ENCODE data around the gene BTBD1. TPM values are rescaled to one million over a fixed set of nuclear protein-coding genes. Genes with fewer than 3 reads are reported as not detected.

Gene BTBD1
- polyA plus RNA-seq, 2 of the 4 experiments (the other 2 are of a cell fraction) = 53.1 to 95.8 TPM

- Histone ChIP-seq H3K4me3 (no peak overlapping the region), H3K4me2 (peak overlapping the region; percentile 94), H3K4me1 (peaks cover 26% of the 10 kb centered on the region), H3K9me3 (no peaks in the 10 kb centered on the region), H3K27ac (peak overlapping the region in 1 of 2 experiments; percentile 92; a peak in 1 of 6 replicates)
- ATAC-seq = no peak
- POLR2A ChIA-PET = interaction anchor here (1.2 to 2.6 kb wide), 4 partner anchors 10 to 196 kb away, joined by 3 to 16 read pairs (median 8); partner anchors contain the start of gene RAMAC
- CTCF ChIA-PET = interaction anchor here (0.6 to 5.4 kb wide), 11 partner anchors 9 to 482 kb away, joined by 3 to 60 read pairs (median 8); partner anchors contain the start of genes RAMAC and RPS17
- TF ChIP-seq HOXA7 (CRISPR knock-in tag; IDR thresholded peaks at IDR 0.05) (no peak), SREBF2 (IDR thresholded peaks at IDR 0.05) (no peak), MAZ (IDR thresholded peaks at IDR 0.05; ENCODE audit: borderline replicate concordance, low read depth, low read length) (no peak), TFCP2L1 (CRISPR knock-in tag; IDR thresholded peaks at IDR 0.05) (no peak), SMC3 (IDR thresholded peaks at IDR 0.05) (no peak), CHD4 (IDR thresholded peaks at IDR 0.05; ENCODE audit: borderline replicate concordance) (no peak)
- 94% methylated on average over 6 of the region's 6 CpGs for WGBS (ENCODE audit: missing lambda C conversion rate)
- no peak for FAIRE-seq
- DNase-seq (ENCODE audit: low read depth in 1 of 2, low spot score in 1 of 2) = no peak
These were observed 54.4 kb downstream of the BTBD1 start for GRCh38 chr15:83012636-83013035.

GRCh38 chr15:83012076-83012426 is 55.0 kb downstream of the BTBD1 start:
- Histone ChIP-seq H3K4me1 (peaks cover 26% of the 10 kb centered on the region), H3K27ac (peak overlapping the region; percentile 78 to 92), H3K4me2 (peak overlapping the region; percentile 94), H3K9me3 (no peaks in the 10 kb centered on the region), H3K4me3 (peak overlapping the region; percentile 72)
- 80% methylated on average over 9 of the region's 9 CpGs for whole genome bisulfite sequencing (ENCODE audit: missing lambda C conversion rate)
- TF ChIP-seq HOXB13 (CRISPR knock-in tag; IDR thresholded peaks at IDR 0.05; ENCODE audit: low read depth) (no peak), RCOR1 (IDR thresholded peaks at IDR 0.05; ENCODE audit: low read depth, low read length) (no peak), EP300 (IDR thresholded peaks at IDR 0.05) (no peak), HEYL (CRISPR knock-in tag; IDR thresholded peaks at IDR 0.05) (no peak), POLR2AphosphoS2 (conservative IDR thresholded peaks at IDR 0.05; ENCODE audit: low read length) (no peak), JUN (IDR thresholded peaks at IDR 0.05) (no peak), HES2 (IDR thresholded peaks at IDR 0.05) (no peak), EHF (CRISPR knock-in tag; IDR thresholded peaks at IDR 0.05) (no peak), BCL3 (IDR thresholded peaks at IDR 0.05) (no peak)
- no peak for DNase-seq (ENCODE audit: low read depth in 1 of 2, low spot score in 1 of 2)
- ChIA-PET POLR2A (interaction anchor here (0.6 to 2.6 kb wide), 10 partner anchors 10 to 471 kb away, joined by 3 to 16 read pairs (median 4); partner anchors contain the start of genes BTBD1, RAMAC and RPS17), CTCF (interaction anchor here (0.7 to 5.4 kb wide), 30 partner anchors 9 to 632 kb away, joined by 3 to 60 read pairs (median 6); partner anchors contain the start of genes BTBD1, RAMAC and RPS17)
- ATAC-seq = 0 out of 6 replicates have a peak, but pooled peaks of 1 of the 2 experiments have one; percentile 1
- no peak for FAIRE-seq

DNA sequence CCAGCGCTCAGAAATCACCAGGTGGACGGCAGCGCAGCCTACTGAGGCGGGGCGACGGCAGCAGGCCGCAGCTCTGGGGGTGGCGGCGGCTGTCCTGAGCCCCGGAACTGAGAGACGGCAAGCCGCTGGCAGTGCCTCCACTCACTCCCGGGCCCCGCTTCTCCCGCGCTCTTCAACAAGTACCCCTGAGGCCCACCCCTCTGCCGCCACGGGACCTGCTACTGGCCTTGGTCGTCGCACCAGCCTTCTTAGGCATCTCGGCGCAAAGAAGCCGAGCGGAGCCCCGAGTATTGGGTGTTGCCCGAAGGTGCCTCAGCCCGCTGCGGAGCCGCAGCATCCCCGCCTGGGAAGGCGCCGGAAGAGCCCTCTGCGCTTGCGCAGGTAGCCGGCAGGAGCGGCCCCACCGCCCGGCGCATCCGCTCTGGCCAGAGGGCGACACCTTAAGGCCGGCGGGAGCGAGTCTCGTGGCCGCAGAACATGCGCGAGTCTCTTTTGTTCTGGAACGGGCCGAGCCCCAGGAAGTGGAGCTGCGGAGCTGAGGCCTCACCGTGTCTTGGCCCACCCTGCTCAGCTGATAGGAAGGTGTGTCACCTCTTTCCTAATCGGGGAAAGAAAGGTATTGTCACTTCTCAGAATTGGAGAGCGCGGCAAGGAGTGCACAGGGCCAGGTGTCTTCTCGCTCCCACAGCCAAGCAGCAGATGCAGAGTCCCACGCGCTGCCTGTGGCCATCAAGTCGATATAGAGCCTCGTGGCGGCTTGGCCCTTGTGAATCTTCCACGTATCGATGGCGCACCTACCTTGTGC is 55.6 kb downstream of the BTBD1 start, which contains the start of gene C15orf40:
Gene C15orf40, minus strand, starts transcription at position 369 of the 805 bp plus-strand sequence. Its CDS starts 32 bp downstream, at position 337.
- ATAC-seq (peak; percentile 93 to 96), DNase-seq (ENCODE audit: low read depth in 1 of 2, low spot score in 1 of 2) (peak; percentile 94 to 95), FAIRE-seq (no peak)
- H3K27ac ChIP-seq = peak within 1 kb of the TSS; percentile 78 to 92
- no peaks in the 10 kb centered on the region for H3K9me3 ChIP-seq
- H3K4me1 ChIP-seq = peaks cover 26% of the 10 kb centered on the region
- CTCF ChIA-PET = interaction anchor here (0.6 to 5.4 kb wide), 47 partner anchors 8 to 631 kb away, joined by 3 to 60 read pairs (median 4); partner anchors contain the start of genes BTBD1, RAMAC, RPS17 and SH3GL3
- WGBS (ENCODE audit: missing lambda C conversion rate) = 8% methylated on average over 60 of the region's 64 CpGs
- POLR2A ChIA-PET = interaction anchor here (0.6 to 2.6 kb wide), 11 partner anchors 11 to 471 kb away, joined by 3 to 16 read pairs (median 4); partner anchors contain the start of genes BTBD1, RAMAC and RPS17
- peak within 1 kb of the TSS; percentile 94 for H3K4me2 ChIP-seq
- H3K4me3 ChIP-seq = peak within 1 kb of the TSS; percentile 72
- peak; percentile 82 to 95; a peak in 4 of 5 replicates for TF ChIP-seq JUN (IDR thresholded peaks at IDR 0.05)
- TF ChIP-seq, protein P1, sequence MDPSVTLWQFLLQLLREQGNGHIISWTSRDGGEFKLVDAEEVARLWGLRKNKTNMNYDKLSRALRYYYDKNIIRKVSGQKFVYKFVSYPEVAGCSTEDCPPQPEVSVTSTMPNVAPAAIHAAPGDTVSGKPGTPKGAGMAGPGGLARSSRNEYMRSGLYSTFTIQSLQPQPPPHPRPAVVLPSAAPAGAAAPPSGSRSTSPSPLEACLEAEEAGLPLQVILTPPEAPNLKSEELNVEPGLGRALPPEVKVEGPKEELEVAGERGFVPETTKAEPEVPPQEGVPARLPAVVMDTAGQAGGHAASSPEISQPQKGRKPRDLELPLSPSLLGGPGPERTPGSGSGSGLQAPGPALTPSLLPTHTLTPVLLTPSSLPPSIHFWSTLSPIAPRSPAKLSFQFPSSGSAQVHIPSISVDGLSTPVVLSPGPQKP (IDR thresholded peaks at IDR 0.05; ENCODE audit: low read depth, low read length) = no peak
- TF ChIP-seq BCL3 (IDR thresholded peaks at IDR 0.05) = peak; percentile 90
- peak in 1 of 2 experiments; percentile 33; a peak in 1 of 5 replicates for TF ChIP-seq RAD21 (conservative IDR thresholded peaks at IDR 0.05 in 1 of 2, IDR thresholded peaks at IDR 0.05 in 1 of 2)
- TF ChIP-seq MAX (IDR thresholded peaks at IDR 0.05) = peak; percentile 99
- TF ChIP-seq HES2 (IDR thresholded peaks at IDR 0.05) = no peak
- no peak for TF ChIP-seq EHMT2 (IDR thresholded peaks at IDR 0.05; ENCODE audit: low read depth)
- TF ChIP-seq HDAC2 (IDR thresholded peaks at IDR 0.05) = no peak
- no peak for TF ChIP-seq MAFK (IDR thresholded peaks at IDR 0.05; ENCODE audit: partially characterized antibody)
- no peak for TF ChIP-seq ZSCAN20 (CRISPR knock-in tag; IDR thresholded peaks at IDR 0.05)
- TF ChIP-seq, protein P2, sequence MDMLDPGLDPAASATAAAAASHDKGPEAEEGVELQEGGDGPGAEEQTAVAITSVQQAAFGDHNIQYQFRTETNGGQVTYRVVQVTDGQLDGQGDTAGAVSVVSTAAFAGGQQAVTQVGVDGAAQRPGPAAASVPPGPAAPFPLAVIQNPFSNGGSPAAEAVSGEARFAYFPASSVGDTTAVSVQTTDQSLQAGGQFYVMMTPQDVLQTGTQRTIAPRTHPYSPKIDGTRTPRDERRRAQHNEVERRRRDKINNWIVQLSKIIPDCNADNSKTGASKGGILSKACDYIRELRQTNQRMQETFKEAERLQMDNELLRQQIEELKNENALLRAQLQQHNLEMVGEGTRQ (IDR thresholded peaks at IDR 0.05) = peak; percentile 42; the same call in 1 of the 2 replicates
- TF ChIP-seq MYC (IDR thresholded peaks at IDR 0.05; ENCODE audit: borderline replicate concordance, low read length) = peak; percentile 98
- TF ChIP-seq RARB (CRISPR knock-in tag; IDR thresholded peaks at IDR 0.05) = 0 out of 2 replicates have a peak, but pooled peaks have one; percentile 30
- peak; percentile 93; the same call in 1 of the 2 replicates for TF ChIP-seq HOXB13 (CRISPR knock-in tag; IDR thresholded peaks at IDR 0.05; ENCODE audit: low read depth)
- TF ChIP-seq ZFP36 (IDR thresholded peaks at IDR 0.05; ENCODE audit: borderline replicate concordance, partially characterized antibody) = no peak

Data from A549 (cell line).